TTC549 (cell line): Measurements from ENCODE around the gene ST8SIA6.
"Not testable (repeated sequence)": the region's sequence is repeated elsewhere in the genome, so short reads cannot be mapped to it uniquely, and the experiment has no call there.

ENCODE experiments used
- FAIRE-seq: peaks from 2 replicates; lab custom pipeline; 2012; peaks lifted over from hg19 to GRCh38; lab: Jason Lieb, UNC

ST8SIA6 gene

DNA sequence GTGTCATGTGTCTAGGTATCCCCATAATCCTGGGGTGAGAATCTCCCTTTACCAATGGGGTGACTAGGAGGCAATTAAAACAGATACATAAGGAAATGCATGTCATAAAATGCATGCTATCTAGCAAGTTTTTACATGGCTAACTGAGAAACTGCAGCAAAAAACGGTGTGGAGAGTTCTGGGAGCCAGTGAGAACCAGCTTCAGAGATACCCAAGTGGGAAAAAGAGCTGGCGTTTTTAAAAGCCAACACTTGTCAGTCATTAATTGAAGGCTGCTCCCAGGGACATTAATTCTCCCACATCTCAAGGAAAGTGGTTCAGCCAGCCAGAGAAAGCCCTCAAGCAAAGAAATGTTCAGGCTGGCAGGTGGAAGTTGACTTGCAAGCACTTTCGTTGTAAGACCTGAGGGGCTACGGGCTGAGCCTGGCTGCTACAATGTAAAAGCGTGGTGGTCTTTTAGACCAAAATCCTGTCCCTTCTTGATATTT is 28.1 kb downstream of the ST8SIA6 start:
- no peak for FAIRE-seq

DNA sequence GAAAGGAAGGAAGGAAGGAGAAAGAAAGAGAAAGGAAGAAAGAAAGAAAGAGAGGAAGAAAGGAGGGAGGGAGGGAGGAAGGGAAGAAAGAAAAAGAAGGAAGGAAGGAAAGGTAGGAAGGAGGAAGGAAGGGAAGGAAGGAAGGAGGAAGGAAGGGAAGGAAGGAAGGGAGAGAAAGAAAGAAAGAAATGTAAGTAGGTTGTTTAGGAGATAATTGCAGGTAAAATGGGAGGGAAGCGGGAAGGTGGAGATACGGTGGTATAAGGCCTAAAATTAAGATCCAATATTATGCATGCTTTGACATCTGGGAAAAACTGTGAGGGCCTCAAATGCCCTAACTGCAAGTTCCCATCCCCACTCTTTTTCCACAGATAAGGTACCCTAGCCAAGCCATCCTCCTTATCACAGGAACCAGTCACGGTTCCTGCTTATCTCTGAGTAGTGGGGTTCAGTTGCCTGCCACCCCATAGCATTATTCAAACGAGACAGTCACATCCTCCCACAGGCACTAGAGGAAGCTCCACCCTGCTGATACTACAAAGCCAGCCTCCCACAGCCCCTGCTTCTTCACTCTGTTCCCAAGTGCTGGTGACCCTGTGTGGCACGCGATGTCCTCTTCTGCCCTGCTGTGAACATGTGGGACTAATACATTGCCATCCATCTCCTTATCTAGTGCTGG is 28.7 kb downstream of the ST8SIA6 start:
- no peak for FAIRE-seq

DNA sequence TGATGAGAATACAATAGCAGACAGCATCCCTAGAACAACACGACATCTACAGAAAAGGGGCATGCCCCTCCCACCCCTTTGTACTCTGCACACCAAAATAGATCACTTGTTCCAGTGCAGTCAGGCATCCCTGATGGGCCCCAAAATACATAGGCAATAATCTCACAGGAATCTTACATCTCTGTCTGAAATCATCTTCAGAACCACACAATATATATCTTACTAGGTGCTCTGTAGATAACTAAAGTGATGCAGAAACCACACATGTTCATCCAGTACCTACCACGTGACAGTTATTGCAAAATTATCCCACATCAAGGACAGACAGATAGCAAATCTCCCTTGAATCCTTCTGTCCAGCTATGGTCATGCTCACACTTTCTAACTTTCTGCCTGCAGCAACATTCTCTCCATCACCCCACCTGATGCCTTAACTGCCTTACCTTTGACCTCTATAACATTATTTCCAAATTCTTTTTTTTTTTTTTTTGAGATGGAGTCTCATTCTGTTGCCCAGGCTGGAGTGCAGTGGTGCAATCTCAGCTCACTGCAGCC is 30.7 kb downstream of the ST8SIA6 start:
- FAIRE-seq, result no peak

DNA sequence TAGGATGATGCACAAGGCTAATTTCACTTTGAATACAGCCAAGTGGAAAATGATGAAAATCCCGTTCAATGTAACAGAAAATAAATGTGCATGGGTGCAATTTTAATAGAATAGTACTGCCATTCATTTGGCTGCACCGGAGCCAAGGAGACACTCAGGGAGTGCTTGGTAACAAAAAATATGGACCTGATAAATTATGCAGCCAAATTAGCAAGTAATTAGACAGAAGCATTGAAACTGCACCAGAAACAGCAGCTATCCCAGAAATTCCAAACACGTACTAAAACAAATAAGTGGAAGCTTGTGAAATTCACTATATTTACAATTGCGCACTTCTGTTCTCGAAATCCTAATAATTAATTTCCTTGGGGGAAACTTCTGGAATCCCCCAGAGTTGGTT is 31.5 kb downstream of the ST8SIA6 start:
- no peak for FAIRE-seq

DNA sequence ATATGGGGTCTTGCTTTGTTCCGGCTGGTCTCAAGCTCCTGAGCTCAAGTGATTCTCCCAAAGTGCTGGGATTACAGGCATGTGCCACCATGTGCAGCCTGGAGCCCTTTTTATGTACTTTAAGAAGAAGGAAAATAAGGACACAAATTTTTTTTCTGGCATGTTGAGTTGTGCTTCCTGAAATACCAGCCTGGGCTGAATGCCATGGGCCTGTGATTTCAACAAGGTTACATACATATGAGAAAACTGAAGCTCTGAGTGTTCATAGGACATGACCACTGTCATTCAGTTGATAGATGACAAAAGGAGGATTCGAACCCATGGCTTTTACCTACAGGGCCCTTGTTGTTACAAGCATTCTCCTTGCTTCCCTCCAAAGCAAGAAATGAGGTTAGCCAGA is 36.1 kb downstream of the ST8SIA6 start:
- FAIRE-seq, result no peak

DNA sequence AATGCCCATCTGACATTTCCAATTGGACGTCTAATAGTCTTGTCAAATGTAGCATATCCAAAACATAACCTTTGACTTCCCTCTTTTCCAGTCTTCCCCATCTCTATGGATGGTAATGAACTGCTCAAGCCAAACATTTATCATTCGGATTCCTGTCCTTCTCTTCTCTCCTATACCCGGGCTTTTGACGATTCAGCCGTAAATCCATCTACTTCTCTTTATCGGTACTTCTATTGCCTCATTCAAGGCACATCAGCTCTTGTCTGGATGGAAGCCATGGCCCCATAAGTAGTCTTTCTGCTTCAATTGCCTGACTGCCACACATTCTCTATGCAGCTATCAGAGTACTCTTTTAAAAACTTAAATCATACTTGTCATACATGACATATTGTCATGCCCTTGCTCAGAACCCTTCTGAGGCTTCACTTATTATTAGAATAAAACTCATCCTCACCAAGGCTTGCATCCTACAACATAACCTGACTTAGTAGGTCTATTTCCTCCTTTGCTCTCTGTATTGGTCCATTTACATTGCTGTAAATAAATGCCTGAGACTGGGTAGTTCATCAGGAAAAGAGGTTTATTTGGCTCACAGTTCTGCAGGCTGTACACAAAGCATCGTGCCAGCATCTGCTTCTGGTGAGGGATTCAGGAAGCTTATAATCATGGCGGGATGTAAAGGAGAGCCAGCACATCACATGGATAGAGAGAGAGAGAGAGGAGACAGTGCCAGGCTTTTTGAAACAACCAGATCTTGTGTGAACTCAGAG is 37.8 kb downstream of the ST8SIA6 start:
- no peak for FAIRE-seq

DNA sequence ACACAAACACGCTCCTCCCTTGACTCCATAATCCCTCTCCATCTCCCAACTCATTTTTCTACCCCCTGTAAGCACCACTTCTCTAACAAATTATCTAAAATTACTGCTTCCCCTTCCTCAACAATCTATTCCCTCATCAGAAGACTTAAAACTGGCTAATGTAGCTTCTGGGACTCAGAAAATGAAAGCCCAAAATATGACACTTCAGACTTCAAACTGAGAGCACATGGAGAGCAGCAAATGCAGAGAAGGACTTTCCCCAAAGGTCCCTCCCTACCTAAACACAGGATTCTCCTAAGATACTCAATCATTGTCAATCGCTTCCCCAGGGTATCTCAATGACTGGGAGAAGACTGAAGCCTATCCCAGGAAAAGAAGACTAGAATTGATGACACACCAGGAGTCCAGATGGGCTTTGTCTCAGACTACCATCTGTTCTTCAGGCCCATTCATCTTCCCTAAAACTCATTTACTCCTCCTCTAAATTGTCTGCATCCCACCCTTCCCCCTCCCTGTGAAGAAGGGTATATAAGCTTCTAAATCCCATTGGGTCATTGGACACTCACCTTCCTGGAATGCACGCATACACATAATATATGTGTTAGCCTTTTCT is 39.2 kb downstream of the ST8SIA6 start:
- FAIRE-seq, result no peak

DNA sequence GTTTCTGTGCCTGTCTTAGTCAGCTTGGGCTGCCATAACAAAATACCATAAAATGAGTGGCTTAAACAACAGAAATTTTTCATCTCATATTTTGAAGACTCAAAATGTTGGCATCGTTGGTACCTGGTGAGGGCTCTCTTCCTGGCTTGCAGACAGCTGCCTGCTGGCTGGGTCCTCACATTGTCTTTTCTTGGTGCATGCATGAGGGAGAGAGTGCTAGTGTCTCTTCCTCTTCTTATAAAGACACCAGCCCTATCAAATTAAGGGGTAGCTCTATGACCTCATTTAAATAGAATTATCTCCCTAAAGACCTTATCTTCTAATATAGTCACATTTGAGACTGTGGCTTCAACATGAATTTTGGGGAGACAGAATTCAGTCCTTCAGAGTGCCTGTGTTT is 39.9 kb downstream of the ST8SIA6 start:
- FAIRE-seq, result no peak

DNA sequence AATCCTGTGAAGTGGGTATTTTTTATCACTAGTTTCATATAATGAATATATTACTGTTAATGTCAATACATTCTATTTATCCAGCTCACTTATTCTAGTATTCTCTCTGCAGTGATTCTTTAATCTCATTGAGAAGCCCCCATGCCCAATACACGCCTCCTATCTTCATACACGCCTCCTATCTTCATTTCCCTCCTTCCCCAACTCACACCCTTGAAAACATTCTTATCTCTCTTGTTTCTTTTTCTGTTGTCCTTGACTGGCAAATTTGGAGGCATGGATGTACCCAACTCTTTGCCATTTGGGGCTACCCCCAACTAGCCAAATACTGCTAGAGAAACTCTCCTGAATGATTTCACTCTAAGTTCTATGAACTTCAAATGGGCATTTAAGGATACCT is 40.5 kb downstream of the ST8SIA6 start:
- no peak for FAIRE-seq

DNA sequence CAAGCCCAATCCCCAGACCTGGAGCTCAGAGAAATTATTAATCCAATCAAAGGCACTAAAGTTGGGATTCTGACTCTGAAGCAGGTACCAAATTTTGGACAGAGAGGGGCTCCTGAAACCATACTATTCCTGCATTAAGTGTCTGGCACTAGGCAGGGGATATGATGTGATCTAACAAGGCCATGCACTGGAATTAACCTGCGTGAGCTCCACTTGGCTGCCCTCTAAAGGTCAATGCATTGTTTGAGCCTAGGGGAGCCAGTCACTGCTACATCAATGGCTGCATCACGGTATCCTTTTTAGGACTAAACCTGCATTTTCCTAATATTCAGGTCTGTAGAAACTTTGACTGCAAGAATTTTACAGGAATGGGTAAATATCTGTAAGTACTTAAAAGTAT is 42.1 kb downstream of the ST8SIA6 start:
- no peak for FAIRE-seq

DNA sequence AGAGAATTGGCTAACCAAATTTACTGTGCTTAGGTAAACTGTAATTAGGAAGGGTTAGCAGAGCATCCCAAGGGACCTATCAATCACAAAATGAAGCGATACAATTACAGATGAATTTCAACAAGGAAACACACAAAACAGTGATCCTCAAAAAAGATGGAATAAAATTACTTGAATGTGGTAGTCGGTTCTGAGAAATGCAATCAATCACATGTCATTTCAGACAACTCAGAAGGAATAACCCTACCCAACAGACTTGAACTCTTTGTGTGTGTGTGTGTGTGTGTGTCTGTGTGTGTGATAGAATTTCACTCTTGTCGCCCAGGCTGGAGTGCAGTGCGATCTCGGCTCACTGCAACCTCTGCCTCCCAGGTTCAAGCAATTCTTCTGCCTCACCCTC is 43.5 kb downstream of the ST8SIA6 start:
- no peak for FAIRE-seq

DNA sequence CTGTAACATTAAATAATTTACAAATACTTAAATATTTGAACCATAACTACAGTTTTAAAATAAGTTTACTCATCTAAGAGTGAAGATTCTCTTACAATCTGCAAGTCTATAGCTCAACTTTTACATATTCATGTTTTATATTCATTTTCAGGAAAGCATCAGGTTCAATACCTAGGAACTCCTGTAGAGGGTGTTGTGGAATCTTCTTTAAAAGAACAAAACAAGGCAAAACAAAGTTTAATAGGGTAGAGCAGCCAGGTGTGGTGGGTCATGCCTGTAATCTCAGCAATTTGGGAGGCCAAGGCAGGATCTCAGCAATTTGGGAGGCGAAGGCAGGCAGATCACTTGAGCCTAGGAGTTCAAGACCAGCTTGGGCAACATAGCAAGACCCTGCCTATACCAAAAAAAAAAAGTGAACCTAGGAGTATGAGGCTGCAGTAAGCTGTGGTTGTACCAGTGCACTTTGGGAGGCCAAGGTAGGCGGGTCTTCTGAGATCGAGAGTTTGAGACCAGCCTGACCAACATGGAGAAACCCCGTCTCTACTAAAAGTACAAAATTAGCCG is 45.1 kb downstream of the ST8SIA6 start:
- FAIRE-seq, result peak; percentile 75

DNA sequence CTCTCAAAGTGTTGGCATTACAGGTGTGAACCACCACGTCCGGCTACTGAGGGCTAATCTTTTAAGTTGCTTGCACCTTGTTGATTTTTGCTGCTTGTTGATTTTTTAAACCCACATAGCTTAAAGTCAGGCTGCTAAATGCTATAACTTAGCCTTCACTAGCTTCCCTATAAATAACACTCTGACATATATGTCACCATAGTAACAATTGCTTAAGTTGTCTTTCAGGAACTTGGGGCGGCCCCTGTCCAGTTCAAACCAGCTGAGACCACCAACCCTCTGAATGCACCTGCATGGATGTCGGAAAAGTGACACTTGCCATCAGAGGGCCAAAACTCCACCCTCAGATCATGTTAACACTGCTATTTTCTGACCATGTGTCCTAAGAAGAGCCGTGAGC is 47.3 kb downstream of the ST8SIA6 start:
- no peak for FAIRE-seq

DNA sequence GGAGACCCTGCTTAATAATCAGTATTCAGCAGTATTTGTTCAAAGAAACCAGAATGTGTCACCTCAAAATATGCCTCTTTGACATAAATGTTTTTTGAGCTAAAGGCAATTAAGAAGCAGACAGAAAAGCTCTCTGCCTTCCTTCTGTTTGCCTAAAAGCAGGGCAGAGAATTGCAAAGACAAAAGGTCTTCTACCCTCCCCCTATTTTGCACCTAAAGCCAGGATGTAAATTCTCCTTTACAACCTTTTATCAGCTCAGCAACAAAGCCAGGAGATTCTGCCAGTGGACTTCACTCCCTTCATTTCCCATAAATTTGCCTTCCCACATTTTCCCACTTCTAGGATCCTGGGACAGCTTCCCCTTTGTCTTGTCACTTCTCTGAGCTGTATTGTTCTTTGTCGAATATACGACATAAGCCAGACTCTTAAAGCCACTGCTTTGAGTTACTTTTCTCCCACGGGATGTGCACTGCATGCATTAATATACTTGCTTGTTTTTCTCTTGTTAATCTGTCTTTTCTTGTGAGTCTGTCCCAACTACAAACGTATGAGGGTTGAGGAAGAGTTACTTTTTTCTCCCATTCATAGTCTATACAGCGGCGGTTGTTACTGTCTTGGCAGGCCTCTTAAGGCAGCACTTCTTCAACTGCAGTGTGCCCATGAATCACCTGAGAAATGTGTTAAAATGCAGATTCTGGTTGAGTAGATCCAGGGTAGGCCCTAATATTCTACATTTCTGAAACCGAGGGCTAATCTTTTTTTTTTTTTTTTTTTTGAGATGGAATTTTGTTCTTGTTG is 48.2 kb downstream of the ST8SIA6 start:
- no peak for FAIRE-seq

DNA sequence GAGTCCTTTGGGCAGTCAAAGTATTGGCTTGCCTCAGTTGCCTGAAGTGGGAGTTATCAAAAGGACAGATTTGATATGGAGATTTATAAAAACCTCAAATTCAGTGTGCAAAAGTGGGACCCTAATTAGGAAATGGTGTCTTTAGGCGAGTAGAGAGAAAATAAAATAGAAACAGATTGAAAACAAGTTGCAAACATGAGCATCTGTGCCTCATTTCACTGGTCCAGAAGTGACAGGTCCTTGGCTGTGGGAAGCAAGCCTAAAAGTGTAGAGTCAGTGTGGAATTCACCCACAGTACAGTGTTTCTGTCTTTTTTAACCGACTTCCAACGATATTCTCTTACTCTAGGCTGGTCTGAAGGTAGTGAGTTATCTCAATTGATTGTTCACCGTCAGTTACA is 51.2 kb downstream of the ST8SIA6 start:
- FAIRE-seq, result no peak

DNA sequence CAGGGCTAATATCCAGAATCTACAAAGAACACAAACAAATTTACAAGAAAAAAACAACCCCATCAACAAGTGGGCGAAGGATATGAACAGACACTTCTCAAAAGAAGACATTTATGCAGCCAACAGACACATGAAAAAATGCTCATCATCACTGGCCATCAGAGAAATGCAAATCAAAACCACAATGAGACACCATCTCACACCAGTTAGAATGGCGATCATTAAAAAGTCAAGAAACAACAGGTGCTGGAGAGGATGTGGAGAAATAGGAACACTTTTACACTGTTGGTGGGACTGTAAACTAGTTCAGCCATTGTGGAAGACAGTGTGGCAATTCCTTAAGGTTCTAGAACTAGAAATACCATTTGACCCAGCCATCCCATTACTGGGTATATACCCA is 52.4 kb downstream of the ST8SIA6 start:
- FAIRE-seq, result not testable (repeated sequence)

DNA sequence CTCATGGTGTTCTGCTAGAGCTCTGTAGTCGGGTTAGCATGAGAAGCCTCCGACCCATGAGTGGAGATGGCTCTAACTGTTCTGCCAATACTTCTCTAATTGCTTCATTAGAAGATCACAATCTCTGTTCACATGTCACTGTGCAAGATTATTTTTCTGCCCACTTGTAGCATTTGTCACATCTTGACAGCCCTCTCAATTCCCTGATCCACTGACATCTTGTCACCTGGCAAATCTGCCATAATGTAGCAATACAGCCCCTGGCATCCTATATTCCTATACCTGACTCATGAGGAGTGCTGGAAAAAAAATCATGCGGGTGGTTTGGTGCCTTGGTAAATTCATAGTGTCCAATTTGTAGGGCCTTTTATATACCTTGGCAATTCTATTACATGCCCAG is 58.4 kb downstream of the ST8SIA6 start:
- FAIRE-seq, result no peak

DNA sequence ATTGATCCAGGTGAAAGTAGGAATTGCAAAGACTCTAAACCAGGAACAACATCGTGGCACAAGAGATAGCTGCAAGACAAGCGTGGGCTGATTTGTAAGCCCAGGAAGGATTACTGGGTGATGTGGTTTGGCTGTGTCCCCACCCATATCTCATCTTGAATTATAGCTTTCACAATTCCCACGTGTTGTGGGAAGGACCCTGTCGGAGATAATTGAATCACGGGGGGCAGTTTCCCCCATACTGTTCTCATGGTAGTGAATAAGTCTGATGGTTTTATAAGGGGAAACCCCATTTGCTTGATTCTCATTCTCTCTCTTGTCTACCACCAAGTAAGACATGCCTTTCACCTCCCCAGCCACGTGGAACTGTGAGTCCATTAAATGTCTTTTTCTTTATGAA is 59.5 kb downstream of the ST8SIA6 start:
- FAIRE-seq, result no peak

DNA sequence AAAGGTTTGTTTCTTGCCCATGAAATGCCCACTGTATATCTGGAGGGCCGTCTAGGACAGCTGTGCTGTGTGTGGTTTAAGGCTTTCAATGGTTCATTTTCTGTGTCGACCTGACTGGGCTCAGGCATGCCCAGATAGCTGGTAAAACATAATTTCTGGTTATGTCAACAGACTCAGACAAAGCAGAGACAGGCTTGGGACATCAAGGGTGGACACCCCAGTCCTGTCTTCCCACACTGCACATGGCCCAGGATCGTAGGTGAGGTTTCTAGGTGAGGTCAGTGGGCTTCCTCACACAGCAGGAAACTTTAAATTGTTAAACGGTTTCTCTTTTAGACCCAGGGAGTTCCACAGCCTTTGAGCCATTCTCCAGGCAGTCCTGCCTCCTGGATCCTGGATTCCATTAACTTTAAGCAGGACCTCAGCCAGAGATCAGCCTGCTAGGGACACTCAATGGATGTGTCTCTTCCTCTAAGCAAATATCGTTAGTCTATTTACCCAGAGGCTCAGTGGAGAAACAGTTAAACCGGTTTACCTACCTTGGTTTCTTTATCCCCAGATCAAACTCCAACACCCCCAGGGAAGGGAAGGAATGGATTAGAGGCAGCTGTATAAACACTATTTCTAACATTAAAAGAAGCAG is 66.4 kb downstream of the ST8SIA6 start:
- FAIRE-seq, result no peak

DNA sequence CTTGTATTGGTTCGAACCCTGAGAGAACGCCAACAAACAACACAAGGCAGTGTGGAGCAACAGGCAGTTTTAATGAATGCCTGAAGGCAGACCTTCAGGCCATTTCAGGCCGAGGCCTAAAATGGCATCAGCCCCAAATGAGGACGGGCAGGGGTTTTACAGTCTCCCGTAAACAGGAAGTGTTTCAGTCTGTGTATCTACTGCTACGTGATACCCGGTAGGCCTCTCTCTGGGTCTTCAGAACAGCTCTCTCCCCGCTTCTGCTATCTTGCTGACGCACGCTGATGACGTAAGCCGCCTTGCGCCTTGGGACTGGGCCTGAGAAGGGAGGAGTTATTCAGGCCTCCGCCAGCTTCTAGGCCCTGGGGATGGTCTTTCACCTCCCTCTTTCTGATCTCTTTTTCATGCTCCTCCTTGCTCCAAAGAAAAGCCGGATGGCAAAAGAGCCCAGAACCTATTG is 67.7 kb downstream of the ST8SIA6 start:
- FAIRE-seq, result no peak

DNA sequence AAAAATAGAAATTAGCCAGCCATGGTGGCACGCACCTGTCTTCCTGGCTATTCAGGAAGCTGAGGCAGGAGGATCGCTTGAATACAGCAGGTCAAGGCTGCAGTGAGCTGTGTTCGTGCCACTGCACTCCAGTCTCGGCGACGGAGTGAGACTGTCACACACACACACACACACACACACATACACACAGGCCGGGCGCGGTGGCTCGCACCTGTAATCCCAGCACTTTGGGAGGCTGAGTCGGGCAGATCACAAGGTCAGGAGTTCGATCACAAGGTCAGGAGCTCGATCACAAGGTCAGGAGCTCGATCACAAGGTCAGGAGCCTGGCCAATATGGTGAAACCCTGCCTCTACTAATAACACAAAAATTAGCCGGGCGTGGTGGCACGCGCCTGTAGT is 68.4 kb downstream of the ST8SIA6 start:
- FAIRE-seq, result no peak
